SKM-1 (cell line): ENCODE measurements around the gene PRG2.
"Not testable (repeated sequence)": the region's sequence is repeated elsewhere in the genome, so short reads cannot be mapped to it uniquely, and the experiment has no call there.

Experiments used
- DNase-seq: peaks from one replicate; lab custom pipeline; 2025; ENCODE audit not compliant: unreplicated experiment; lab: John Stamatoyannopoulos, UW

PRG2 gene

DNA sequence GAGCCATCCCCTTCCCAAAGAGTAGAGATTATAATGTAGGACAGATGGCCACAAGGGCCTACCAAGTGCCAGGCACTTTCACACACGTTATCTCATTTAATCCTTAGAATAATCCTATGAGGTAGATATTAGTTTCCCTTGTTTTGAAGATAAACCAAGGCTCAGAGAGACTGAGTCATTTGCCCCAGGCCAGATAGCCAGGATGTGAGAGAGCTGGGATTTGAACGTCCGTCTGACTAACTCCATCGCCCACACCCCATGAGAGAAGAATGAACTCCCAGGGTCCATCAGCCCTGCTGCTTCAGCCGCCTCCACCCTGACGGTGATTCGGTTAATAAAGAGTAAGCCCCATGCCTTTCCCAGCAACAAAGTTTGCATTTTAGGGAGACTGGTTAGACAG is 20.2 kb downstream of the PRG2 start:
- no peak for DNase-seq

- no peak for DNase-seq
These were observed 21.6 kb downstream of the PRG2 start for GRCh38 chr11:57368845-57369232.

- DNase-seq: no peak
These were observed 22.2 kb downstream of the PRG2 start for GRCh38 chr11:57368106-57368844.

DNA sequence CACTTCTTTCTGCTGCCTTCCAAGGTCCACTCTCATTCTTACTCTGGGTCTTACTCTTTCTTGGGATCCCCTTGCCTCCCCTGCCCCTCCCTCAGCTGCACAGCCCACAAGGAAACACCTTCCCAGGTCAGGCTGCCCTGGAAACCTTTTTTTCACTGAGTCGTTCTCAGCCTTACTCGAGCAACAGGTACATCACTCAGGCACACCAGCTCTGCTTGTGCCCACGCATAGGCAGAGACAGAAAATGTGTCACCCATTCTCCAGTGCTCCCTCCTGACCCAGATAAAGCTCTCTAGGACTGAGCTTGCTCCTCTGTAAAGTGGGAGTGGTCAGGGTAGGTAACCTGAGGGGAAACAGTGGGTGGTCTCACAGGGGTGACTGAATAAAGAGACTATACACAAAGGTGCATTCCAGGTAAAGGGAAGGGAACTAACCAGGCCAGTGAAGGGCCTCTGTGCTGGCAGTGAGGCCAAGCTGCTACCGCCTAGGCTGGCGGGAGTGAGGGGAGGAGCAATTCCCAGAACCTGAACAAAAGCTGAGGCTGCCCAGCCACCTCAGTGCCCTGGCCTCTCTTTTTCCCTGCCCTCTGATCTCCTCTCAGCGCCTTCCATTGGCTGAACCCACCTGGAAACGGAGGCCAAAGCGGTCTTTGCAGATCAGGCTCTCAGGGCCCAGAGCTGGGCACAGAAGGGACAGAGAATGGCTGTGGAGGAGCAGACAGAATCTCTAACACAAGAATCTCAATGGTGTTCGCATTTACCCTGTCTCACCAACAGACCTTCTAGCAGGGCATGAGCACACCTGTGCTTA is 25.4 kb downstream of the PRG2 start:
- DNase-seq: no peak

DNA sequence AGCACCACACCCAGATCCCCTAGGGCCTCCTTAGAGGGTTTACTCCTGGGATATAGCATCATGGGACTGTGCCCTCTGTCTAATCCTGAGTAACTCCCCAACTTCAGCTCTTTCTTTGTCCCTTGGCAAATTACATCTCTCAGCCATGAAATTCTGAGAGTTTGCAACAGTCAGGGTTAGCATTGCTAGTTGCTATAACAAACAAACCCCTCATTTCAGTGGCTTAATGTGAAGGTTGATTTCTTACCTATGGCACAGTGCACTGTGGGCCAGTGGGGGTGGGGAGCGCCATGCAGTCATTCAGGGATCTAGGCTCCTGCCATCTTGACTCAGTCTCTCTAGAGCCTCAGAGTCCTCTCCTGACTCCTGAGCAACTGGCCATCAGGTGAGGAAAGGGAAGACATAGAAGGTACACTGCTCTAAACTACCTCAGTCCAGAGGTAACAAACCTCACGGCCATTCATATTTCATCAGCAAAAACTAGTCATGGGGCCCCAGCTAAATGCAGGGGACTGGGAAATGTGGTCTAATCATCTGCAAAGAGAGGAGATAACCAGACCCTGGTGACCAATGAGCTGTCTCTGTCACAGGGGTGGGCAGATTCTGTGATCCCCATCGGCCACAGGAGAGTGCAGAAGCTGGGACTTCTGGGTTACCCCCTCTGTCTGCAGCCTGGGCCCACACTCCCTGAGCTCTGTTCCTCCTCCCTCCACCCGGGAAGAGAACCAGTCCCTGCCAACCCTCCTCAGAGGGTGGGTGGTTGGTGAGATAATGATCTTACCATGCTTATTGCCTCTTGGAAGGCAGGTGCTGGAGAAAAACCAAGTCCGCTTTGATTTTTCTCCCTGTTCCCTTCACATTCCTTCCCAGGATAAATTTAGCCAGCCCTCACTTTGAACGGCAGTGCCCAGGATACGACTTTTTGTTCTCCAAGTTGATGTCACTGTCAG is 27.0 kb downstream of the PRG2 start:
- DNase-seq: no peak

- DNase-seq: no peak
These were observed 28.5 kb downstream of the PRG2 start for GRCh38 chr11:57361926-57362325.

GRCh38 chr11:57361420-57361819 is 29.0 kb downstream of the PRG2 start:
- not testable (repeated sequence) for DNase-seq

DNA sequence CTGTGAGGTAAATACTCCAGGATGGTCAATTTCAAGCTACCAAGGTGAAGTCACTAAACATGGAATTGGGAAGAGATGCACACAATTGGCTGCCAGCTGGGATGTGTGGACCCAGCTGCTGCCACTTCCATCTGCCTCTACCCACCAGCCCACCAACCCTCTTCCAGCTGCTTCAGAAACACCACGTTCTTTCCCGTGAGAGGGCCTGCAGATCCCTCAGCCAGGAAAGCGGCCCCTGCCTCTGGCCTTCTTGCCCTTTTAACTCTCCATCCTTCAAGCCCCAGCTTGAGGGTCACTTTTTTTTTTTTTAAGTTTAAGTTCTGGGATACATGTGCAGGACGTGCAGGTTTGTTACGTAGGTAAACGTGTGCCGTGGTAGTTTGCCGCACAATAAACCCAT is 29.5 kb downstream of the PRG2 start:
- no peak for DNase-seq

DNA sequence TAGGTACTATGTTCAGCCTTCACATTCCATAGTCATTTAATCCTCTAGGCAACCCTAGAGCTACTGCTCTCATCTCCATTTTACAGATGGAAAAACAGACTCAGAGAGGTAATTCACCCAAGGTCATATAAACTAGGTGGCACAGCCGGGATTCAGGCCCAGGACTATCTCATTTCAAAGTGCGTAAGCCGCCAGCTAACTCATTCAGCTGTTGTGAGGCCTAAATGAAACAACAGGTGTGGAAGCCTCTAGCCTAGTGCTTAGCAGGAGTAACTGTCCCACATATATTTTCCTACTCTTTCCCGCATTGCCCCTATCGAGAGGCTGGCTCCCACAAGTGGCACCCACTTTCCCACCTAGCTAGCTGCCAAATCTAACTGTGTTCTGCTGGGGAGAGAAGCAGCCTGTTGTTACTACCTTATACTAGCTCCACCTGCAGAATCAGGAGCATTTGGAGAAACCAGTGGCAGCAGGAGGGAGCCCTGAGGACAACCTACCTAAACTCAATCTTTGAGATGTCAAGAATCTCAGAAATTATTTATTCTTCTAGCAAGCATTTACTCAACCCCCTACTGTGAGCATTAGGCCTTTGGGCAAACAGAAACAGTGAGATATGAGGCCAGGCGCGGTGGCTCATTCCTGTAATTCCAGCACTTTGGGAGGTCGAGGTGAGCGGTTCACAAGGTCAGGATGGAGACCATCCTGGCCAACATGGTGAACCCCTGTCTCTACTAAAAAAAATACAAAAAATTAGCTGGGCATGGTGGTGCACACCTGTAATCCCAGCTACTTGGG is 30.4 kb downstream of the PRG2 start:
- no peak for DNase-seq

DNA sequence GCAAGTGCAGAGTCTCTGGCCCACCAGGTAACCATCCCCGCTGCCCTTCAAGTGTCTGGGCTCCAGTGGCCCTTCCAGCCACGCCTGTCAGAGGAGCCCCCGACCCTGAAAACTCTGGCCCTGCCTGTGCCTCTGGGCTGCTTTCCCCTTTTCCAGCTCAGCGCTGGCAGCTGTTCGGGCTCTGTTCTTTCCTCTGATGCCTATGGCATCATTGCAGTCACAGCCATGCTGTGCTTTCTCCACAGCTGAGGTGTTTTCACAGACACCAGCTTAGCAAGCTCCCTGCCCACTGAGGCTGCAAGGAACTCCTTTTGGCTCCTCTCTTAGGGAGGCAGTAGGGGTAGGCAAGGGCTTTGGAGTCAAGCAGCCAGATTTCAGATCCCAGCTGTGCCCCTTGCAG is 31.1 kb downstream of the PRG2 start:
- DNase-seq: no peak

- DNase-seq: no peak
These were observed 31.5 kb downstream of the PRG2 start for GRCh38 chr11:57358991-57359390.

- DNase-seq: no peak
These were observed 31.9 kb downstream of the PRG2 start for GRCh38 chr11:57358543-57358961.

- no peak for DNase-seq
These were observed 32.6 kb downstream of the PRG2 start for GRCh38 chr11:57357856-57358255.

- DNase-seq: no peak
These were observed 33.1 kb downstream of the PRG2 start for GRCh38 chr11:57357310-57357709.

DNA sequence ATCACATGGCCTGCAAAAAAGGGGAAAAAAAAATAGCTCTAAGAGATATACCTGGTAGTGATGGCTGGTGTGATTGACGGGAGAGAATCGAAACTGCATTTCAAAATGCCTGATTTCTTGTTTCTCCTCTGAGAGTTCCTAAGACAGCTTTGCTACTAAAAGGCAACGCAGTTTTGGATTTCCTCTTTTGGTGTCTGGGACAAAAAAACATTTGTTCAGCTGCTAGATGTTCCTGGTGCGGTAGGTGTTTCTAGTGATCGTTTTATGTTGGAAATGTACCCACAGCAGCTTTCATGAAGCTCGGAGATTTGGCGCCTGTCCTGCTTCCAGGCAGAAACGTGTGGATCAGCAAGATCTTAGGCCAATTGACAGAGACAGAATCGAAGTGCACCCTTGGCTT is 34.2 kb downstream of the PRG2 start:
- no peak for DNase-seq

GRCh38 chr11:57354699-57355098 is 35.8 kb downstream of the PRG2 start:
- no peak for DNase-seq

DNA sequence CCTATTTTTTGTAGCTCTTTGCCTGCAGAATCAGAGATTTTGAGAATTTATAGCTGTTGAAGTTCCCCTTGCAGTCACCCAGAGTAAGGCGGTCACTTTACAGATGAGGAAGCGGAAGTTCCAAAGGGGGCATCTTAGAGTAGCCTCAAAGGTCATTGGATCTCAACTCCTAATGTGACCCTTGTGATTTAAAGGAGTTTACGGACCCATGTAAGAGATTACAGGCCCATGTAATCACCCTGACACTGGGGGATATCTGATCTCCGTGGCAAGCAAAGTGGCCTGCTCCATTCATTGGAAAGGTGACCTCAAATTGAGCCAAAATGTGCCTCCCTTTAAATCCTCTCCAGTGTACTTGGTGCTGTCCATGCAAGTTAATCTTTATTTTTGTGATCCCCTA is 36.6 kb downstream of the PRG2 start:
- no peak for DNase-seq

- DNase-seq: no peak
These were observed 37.0 kb downstream of the PRG2 start for GRCh38 chr11:57353446-57353845.

GRCh38 chr11:57353036-57353435 is 37.4 kb downstream of the PRG2 start:
- no peak for DNase-seq

- DNase-seq: peak; percentile 23
These were observed 40.8 kb downstream of the PRG2 start for GRCh38 chr11:57349491-57350274.
